Measurements from ENCODE around the gene ATRIP.

ATRIP gene

DNA sequence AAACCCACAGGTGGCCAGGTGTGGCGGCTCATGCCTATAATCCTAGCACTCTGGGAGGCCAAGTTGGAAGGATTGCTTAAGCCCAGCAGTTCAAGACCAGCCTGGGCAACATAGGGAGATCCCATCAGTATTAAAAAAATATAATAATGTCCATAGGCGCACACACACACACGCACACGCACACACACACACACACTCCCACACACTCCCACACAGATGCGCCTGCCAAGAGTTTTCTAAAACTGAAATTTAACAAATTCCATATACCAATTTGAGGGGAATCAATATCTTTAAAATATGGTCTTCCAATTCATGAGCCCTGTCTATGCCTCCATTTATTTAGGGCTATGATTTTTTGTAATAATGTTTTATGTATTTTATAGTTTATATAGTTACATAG lies 40.4 kb downstream of the ATRIP start:
- TF ChIP-seq, protein P1, sequence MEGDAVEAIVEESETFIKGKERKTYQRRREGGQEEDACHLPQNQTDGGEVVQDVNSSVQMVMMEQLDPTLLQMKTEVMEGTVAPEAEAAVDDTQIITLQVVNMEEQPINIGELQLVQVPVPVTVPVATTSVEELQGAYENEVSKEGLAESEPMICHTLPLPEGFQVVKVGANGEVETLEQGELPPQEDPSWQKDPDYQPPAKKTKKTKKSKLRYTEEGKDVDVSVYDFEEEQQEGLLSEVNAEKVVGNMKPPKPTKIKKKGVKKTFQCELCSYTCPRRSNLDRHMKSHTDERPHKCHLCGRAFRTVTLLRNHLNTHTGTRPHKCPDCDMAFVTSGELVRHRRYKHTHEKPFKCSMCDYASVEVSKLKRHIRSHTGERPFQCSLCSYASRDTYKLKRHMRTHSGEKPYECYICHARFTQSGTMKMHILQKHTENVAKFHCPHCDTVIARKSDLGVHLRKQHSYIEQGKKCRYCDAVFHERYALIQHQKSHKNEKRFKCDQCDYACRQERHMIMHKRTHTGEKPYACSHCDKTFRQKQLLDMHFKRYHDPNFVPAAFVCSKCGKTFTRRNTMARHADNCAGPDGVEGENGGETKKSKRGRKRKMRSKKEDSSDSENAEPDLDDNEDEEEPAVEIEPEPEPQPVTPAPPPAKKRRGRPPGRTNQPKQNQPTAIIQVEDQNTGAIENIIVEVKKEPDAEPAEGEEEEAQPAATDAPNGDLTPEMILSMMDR (IDR thresholded peaks at IDR 0.05): no peak
- Mint-ChIP-seq H3K36me3 (ENCODE audit: low read depth) (peaks cover 8% of the 10 kb centered on the region), H3K4me1 (no peaks in the 10 kb centered on the region), H3K9me3 (no peaks in the 10 kb centered on the region), H3K4me3 (no peak overlapping the region), H3K27me3 (ENCODE audit: low read depth, poor library complexity) (peaks cover 7% of the 10 kb centered on the region), H3K27ac (no peak overlapping the region)
- no peak for DNase-seq

DNA sequence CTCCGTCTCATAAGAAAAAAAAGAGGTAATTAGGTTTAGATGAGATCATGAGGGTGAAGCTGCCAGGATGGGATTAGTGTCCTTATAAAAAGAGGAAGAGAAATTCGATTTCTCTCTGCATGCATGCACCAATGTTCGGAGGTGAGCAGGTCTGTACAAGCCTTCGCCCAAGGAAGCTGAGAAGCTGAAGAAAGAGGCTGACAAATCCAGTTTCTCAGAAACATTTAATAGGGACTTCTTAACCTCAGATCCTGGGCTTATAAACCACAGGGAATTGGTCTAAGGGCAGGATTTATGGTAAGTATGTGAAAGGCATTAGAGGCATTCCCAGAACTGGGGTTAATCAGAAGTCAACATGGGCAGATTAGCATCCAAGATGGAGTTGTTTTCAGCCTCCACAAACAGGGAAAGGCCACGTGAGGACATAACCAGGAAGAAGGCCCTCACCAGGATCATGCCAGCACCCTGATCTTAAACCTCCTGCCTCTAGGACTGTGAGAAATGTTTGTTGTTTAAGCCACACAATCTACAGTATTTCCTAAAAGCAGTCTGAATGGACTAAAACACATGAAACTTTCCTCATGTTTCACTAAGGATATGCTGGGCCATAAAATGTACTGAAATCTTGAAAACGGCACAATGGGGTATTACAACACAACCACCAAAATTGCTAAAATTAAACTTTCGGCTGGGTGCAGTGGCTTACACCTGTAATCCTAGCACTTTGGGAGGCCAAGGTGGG lies 46.1 kb downstream of the ATRIP start:
- no peaks in the 10 kb centered on the region for H3K4me1 Mint-ChIP-seq
- TF ChIP-seq, protein P1 (IDR thresholded peaks at IDR 0.05): no peak
- H3K27ac Mint-ChIP-seq: peak overlapping the region; percentile 23
- peaks cover 17% of the 10 kb centered on the region for H3K36me3 Mint-ChIP-seq (ENCODE audit: low read depth)
- no peak overlapping the region for H3K4me3 Mint-ChIP-seq
- peaks cover 3% of the 10 kb centered on the region for H3K9me3 Mint-ChIP-seq
- no peak for DNase-seq
- H3K27me3 Mint-ChIP-seq (ENCODE audit: low read depth, poor library complexity): peaks cover 3% of the 10 kb centered on the region

- Mint-ChIP-seq H3K27ac (no peak overlapping the region), H3K9me3 (peaks cover 8% of the 10 kb centered on the region), H3K4me1 (no peaks in the 10 kb centered on the region), H3K36me3 (ENCODE audit: low read depth) (peaks cover 18% of the 10 kb centered on the region), H3K27me3 (ENCODE audit: low read depth, poor library complexity) (peaks cover 3% of the 10 kb centered on the region), H3K4me3 (no peak overlapping the region)
- TF ChIP-seq, protein P1 (IDR thresholded peaks at IDR 0.05): no peak
- DNase-seq: no peak
Measured at GRCh38 chr3:48493203-48493501, 46.6 kb downstream of the ATRIP start.

DNA sequence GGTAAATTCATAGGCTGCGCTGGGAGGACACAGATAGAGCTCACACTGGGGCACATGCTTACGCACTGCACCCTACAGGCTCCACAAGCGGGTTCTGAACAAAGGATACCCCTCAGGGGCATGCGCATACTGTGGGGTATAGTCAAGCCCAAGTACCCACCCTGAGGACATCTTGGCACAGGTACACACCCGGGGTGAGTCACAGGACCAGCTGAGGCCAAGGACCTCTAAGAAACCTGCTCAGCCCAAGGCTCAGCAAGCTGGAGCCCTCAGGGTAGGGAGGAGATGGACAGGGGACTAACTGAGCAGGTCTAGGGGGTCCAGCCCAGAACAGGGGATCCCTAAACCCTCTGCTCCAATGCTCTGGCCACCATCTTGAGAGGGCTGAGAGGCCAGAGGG lies 54.1 kb downstream of the ATRIP start:
- H3K36me3 Mint-ChIP-seq (ENCODE audit: low read depth): peaks cover 27% of the 10 kb centered on the region
- no peak overlapping the region for H3K27ac Mint-ChIP-seq
- no peak overlapping the region for H3K4me3 Mint-ChIP-seq
- TF ChIP-seq, protein P1 (IDR thresholded peaks at IDR 0.05): no peak
- no peaks in the 10 kb centered on the region for H3K27me3 Mint-ChIP-seq (ENCODE audit: low read depth, poor library complexity)
- peaks cover 17% of the 10 kb centered on the region for H3K9me3 Mint-ChIP-seq
- peaks cover 22% of the 10 kb centered on the region for H3K4me1 Mint-ChIP-seq
- DNase-seq: no peak

DNA sequence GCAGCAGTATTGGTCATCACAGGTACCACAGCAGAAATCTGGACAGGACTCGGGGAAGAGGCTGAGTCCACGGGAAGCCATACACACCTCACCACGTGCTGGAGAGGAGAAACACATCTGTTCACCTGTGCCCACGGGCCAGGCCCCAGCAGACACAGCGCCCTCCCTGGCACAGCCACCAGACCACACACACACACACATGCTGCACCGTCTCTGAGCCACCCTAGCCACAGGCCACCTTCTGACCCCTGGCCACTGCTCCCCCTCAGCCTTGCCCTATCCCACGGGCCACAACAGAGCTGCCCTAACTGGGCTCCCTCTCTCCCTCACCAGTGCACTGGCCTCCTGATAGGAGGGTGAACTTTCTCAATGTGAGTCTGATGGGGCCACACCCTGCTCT lies 54.7 kb downstream of the ATRIP start:
- DNase-seq: no peak
- peaks cover 25% of the 10 kb centered on the region for H3K4me1 Mint-ChIP-seq
- no peak overlapping the region for H3K4me3 Mint-ChIP-seq
- H3K9me3 Mint-ChIP-seq: peaks cover 17% of the 10 kb centered on the region
- TF ChIP-seq, protein P1 (IDR thresholded peaks at IDR 0.05): no peak
- peaks cover 27% of the 10 kb centered on the region for H3K36me3 Mint-ChIP-seq (ENCODE audit: low read depth)
- no peaks in the 10 kb centered on the region for H3K27me3 Mint-ChIP-seq (ENCODE audit: low read depth, poor library complexity)
- H3K27ac Mint-ChIP-seq: no peak overlapping the region

DNA sequence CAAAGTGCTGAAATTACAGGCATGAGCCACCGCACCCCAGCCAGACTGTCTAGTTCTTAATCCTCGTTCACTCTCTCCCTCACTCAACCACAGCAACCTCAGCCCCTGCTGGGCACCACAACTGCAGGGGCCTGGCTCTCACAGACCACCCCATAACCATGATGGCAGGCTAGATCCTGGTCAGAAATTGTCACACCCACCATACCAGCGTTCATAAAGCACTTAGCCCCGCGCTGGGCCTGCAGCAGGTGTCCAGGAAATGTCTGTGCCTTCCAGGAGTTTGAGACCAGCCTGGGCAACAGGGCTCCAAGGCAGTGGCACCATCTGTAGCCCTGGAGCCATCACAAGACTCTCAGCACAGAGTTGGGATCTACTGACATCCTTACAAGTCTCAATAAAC lies 55.6 kb downstream of the ATRIP start:
- H3K27ac Mint-ChIP-seq: no peak overlapping the region

More for the DNA sequence above, 55.6 kb downstream of the ATRIP start:
- TF ChIP-seq, protein P1 (IDR thresholded peaks at IDR 0.05): no peak
- no peak for DNase-seq
- H3K36me3 Mint-ChIP-seq (ENCODE audit: low read depth): peaks cover 27% of the 10 kb centered on the region
- peaks cover 32% of the 10 kb centered on the region for H3K4me1 Mint-ChIP-seq
- peaks cover 17% of the 10 kb centered on the region for H3K9me3 Mint-ChIP-seq
- H3K27me3 Mint-ChIP-seq (ENCODE audit: low read depth, poor library complexity): peaks cover 6% of the 10 kb centered on the region
- H3K4me3 Mint-ChIP-seq: peak overlapping the region; percentile 83

Measured in nephron progenitor cell (in vitro differentiated cells).